DOHH2 (cell line): Measurements from ENCODE around the gene IARS2.

Source experiments
- EZH2phosphoT487 ChIP-seq: fragments of 200-600 bp; sonication (generic); IDR thresholded peaks from 2 replicates; pipeline ENCODE4 v1.6.1; 2017; ENCODE audit warnings: borderline replicate concordance, mild to moderate bottlenecking, antibody characterized with exemption, low read length, moderate library complexity, mixed read lengths
- TF ChIP-seq, protein P1 (sequence below): fragments of 200-600 bp; sonication (generic); IDR thresholded peaks from one replicate; pipeline ENCODE4 v1.5.1; 2014; ENCODE audit warnings: antibody characterized with exemption, mild to moderate bottlenecking, low read depth, low read length; ENCODE audit not compliant: poor library complexity, severe bottlenecking

DNA sequence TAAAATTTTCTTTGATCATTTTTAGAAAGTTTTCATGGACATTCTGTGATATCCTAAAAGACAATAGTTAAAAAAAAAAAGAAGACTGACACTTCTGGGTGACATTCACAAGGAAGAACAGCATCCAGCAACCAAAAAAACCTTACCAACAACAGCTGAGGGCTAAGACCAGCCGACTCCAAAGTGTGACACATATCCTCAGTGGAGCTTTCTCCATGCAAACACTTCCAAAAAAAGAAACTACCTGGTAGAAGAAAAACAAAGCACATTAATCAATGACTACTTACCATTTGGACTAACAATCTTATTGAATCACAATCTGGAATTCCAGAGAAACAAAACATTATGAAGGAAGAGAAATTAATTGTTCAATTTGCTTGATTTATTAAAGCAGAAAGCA is 88.2 kb downstream of the IARS2 start:
- TF ChIP-seq, protein P1, sequence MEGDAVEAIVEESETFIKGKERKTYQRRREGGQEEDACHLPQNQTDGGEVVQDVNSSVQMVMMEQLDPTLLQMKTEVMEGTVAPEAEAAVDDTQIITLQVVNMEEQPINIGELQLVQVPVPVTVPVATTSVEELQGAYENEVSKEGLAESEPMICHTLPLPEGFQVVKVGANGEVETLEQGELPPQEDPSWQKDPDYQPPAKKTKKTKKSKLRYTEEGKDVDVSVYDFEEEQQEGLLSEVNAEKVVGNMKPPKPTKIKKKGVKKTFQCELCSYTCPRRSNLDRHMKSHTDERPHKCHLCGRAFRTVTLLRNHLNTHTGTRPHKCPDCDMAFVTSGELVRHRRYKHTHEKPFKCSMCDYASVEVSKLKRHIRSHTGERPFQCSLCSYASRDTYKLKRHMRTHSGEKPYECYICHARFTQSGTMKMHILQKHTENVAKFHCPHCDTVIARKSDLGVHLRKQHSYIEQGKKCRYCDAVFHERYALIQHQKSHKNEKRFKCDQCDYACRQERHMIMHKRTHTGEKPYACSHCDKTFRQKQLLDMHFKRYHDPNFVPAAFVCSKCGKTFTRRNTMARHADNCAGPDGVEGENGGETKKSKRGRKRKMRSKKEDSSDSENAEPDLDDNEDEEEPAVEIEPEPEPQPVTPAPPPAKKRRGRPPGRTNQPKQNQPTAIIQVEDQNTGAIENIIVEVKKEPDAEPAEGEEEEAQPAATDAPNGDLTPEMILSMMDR = no peak
- no peak for TF ChIP-seq EZH2phosphoT487
